NCI-H345 treated with DMSO at 0.1 percent for 48 hours (cell line): ENCODE results near the gene BRS3.

ENCODE experiments used
- DNase-seq: peaks from one replicate; lab custom pipeline; 2025; ENCODE audit not compliant: unreplicated experiment; lab: John Stamatoyannopoulos, UW

BRS3 gene

DNA sequence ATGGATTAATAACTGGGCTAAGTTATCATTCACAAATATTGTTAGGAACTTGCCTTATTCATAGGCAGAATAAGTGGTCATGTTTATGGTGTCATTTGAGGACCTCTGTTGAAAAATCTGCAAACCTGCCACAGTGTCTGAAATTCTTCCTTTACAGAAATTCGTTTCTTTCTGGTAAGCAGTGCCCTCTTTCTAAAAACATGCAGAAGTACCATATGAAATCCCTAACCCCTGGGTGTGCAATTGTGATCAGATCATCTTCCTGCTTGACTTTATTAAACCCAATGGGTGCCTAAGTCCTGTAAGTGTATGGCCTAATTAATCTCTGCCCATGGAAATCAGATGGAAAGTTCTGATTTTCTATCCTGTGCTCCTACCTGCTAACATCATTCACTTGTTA is 5.3 kb downstream of the BRS3 start:
- no peak for DNase-seq

DNA sequence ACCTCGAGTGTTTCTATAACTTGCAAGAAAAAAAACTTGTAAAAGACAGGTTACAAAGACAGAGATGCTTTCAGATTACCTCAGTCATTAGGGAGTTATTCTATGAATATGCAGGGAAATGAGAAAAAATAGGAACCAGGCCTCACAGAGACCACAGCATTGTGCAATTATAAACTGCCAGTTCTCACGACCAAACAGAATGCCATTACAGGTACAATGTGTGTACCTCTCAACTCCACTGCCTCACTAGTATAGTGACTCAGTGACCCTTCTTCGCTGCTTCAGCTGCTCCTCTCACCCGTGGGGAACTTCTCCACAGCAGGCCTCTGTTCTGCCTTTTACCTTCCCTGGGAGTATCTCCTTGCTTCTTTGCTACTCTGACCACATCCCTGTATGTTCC is 7.3 kb downstream of the BRS3 start:
- DNase-seq, result no peak

DNA sequence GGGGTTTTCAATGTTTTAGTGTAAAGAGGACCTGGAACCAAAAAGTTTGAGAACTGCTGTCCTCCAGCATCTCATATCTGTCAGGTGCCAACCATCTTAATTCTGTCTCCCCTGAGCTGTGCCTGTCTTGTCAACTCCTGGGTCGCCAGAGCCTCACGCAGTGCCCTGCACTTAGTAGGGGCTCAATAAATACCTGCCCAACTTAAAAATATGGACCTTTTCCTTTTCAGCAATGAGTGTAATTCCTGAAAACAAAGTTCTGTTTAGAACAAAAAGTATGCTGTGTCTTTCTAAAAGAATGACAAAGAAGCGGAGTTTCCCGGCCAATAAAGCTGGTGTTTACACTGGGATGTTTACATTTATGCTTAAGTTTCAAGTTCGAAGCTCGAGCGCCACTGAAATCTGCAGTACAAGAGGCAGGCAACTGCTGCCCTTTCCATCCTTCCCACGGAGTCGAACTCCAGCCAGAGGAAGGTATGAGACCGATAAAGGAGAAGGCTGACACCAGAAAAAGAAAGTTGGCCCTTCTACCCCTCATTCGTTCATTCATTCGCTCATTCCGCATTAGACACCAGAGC is 8.5 kb downstream of the BRS3 start:
- no peak for DNase-seq

DNA sequence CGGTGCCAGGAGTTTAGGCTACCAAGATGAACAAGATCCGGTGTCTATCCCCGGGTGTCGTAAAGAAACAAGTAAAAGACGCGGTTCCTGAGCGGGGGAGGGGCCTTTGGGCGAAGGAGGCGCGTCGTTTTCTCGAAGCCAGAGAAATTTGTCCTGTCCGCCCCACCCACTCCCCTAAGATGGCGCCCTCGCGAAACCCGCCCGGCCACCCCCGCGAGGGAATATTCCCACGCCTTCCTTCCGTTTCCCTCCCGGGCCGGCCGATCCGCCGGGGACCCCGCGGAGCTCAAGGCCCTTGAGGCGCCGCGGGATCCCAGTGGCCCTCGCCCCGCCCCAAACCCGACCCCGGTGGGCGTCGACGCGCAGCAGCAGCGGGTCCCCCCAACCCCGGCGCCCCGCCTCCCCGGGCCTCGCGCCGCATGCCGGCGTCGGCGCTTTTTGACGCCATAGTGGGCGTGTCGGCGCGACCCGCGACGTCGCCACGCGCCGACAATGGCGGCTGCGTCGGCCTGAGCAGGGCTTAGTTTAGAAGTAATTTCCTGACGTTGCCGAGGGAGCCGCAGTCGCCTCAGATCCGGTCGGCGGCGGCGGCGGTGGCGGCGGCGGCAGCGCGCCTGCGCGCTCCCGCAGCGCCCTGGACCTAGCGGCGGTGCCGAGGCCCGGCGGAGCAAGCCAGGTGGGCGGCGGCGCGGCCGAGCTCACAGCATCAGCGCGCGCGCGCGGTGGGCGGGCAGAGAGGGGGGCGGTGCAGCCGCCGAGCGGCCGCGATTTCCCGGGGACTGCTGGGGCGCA is 9.2 kb downstream of the BRS3 start:
- peak; percentile 64 for DNase-seq

DNA sequence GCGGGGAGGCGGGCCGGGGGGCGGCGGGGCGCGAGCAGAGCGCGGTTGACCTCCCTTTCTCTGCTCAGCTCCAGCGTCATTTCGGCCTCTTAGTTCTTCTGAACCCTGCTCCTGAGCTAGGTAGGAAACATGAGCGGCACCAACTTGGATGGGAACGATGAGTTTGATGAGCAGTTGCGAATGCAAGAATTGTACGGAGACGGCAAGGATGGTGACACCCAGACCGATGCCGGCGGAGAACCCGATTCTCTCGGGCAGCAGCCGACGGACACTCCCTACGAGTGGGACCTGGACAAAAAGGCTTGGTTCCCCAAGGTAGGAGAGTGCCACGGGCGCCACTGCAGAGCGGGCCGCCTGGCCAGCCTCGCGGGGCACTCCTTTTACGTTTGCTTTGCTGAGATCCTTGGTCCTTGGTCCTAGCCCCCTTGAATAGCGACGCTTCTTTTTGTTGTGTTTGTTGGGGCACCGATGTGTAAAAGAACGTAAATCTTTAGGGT is 9.9 kb downstream of the BRS3 start, which contains the start of gene HTATSF1:
HTATSF1 (plus strand) TSS at position 37 of the 497 bp plus-strand sequence; CDS start at position 130, 93 bp downstream.
- DNase-seq, result no peak

DNA sequence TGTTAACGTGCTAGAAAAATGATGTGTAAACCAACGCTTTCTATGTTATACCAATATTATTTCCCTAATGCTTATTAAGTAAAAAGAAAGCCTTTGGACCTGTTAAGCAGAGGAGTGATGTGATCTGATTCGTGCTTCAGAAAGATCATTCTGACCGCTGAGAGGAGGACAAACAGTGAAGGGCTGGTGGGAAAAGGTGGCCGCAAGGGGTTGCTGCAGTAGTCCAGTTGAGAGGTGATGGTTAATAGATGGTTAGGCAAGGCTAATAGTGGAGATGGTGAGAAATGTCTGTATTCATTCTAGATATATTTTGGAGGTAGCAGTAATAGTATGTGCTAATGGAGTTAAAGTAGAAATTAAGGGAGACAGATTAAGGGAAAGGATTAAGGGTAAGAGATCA is 31.3 kb downstream of the BRS3 start:
- DNase-seq, result no peak

DNA sequence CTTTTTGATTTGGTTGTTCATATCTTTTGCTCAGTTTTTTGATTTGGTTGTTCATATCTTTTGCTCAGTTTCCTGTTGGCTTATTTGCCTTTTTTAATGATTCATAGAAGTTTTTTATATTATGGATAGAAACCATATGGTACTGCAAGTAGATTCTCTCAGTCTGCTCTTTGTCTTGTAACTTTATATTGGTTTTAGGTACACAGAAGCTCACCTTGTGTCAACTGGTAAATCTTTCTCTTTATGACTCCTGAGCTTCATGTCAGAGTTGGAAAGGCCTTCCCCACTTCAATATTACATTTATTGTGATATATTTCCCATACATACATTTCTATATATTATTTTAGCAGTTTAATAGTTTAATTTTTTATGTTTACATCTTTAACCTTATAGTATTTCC is 36.0 kb downstream of the BRS3 start:
- DNase-seq, result no peak

DNA sequence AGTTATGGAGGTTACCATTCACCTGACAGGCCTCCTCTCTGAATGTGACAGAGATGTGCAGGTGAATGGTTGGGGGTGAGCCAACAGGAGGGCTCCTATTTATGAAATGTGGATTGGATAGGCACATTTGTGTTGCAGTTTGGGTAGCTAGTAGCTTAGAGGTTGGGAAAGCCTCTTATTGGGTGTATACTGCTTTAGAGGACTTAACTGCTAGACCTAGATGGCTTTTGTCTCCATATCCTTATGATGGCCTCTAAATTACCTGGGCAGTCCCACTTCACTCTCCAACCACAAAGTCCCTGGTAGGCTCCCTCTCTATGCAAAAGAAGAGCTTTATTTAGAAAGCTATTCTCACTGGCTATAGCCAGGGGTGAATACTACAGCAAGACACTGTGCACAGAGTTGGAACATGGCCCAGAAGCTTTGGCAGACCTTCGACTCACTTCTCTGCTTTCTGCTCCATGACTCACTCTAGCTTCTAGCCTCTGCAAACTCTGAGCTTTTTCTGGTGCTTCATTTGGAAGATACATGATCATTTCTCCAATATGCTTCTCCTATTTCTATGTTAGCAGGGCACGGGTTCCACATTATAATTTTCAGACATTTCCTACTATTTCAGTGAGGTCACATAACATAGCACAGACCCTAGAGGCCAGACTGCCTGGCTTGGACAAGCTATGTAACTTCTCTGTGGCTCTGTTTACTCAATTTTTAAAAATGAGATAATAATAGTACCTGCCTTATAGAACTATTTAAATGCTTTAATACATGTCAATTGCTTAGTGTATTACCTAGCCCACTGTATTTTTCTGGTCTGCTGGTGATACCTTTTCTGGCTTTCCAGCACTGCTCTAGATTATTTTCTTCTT is 38.2 kb downstream of the BRS3 start:
- DNase-seq, result no peak

DNA sequence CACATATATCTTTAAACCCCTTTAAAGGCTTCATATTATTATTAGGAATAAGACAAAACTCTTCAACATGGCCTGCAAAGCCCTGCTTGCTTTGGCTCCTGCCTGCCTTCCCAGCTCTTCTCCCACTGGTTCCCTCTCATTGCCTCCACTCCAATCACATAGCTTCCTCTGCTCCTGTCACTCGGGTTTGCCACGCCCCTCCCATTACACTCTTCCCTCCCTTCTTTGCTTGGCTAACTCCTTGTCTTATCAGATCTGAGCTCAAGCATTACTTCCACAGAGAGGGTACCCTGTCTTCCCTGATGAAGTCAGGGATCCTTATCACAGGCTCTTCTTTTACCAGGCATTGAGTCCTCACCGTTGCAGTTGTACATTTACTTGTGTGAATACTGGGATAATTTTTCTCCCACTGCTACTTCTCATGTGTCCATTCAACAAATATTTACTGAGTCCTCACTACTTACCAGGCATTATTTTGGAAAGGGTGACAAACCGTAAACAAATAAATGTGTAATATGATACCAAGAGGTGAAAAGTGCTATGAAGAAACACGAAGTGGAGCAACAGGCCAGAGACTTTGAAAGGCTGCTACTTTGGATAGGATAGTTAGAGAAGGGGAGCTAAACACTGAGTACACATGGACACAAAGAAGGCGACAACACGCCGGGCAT is 41.0 kb downstream of the BRS3 start:
- no peak for DNase-seq

DNA sequence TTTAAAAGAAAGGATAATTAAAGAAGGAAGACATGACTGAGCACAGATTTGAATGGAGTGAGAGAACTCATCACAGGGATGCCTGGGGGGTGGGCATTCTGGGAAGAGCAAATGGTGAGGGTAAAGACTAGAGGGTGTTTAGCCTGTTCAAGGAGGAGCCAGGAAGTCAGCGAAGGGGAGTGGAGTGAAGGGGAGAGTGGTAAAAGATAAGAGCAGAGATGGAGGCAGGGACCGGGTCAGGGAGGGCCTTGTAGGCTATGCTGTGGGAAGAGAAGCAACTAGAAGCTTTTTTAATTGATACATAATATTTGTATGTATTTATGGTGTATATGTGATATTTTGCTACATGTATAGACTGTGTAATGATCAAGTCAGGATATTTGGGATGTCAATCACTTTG is 42.0 kb downstream of the BRS3 start:
- no peak for DNase-seq

DNA sequence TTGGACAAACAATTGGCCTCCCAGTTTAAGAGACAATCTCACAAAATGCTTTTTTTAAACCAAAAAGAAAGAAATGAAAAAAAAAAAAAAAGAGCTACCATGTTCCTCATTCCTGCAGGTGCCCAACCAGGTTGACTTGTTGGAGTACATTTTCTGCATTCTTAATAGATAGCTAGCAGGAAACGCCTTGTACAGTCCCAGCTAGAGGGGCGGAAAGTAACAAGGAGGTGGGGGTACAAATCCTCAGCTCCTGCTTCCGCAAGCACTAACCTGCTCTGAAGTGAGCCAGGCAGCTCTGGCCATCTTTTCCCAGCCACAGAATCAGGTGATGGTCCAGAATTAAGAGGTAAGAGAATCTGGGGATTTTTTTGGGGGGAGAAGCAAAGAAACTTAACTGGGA is 44.2 kb downstream of the BRS3 start, which contains the start of gene VGLL1:
VGLL1 (plus strand) TSS at position 265 of the 400 bp plus-strand sequence. CDS start 3,806 bp downstream, outside the sequence.
- DNase-seq, result no peak

DNA sequence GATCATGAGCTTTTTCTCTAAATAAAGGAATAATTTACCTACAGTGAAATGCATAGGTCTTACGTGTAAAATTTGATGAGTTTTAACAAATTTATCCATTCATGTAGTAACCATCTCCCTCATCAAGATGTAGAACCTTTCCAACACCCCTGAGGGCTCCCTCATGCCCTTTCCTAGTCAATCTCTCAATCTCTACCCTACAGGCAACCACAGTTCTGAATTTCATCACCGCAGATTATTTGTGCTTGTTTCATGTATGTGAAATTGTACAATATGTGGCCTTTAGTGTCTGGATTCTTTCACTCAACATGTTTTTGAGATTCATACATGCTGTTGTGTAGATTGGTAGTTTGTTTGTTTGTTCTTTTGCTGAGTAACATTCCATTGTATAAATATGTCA is 46.4 kb downstream of the BRS3 start:
- no peak for DNase-seq

DNA sequence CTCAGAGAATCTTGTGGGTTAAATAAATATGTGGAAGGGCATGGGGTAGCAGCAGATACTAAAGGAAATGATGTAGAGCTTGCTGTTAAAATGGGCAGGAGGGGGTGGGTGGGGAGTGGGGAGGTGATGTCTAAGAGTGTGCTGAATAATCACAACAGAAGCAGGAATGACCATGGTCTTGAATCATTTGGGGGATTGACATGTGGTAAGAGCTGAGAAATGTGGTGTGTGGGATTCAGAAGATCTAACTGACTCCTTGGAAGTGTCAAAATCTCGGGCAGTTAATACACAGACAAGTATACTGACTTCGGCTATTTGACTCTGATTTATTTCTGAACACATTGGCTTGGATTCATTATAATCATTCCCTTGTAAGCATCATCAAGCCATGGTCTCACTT is 51.1 kb downstream of the BRS3 start:
- DNase-seq, result no peak

DNA sequence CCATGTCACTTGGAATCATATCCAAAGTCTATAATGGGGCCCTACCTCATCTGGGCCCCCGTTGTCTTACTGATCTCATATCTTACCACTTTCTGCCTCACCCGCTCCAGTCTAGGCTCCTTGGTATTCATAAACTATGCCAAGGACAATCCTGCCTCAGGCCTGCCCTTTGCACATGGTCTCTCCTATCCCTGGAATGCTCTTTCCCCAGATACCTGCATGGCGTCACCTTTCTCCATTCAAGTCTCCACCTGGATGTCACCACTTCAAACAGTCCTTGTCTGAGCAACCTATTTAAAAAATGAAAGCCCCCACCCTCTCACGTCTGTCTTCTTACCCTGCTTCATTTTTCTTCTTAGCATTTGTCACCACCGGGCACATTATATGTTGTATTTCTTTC is 52.5 kb downstream of the BRS3 start:
- DNase-seq, result no peak

DNA sequence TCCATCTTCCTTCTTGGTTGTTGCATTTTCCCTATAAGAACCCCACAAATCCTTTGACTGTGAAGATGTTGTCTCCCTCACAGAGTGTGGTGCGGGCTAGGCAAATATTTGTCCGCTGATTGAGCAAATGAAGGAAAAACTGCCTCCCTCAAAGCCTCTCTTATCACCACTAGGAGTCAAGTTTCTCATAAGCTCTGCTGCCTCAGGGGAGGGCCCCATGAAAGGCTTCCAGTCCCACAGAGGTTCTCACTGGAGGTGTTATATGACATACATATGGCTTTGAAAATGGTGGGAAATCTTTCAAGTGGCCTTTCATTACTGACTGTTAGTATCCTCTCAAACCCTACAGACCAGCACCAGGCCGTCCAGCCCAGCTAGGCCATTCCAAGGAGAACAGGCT is 53.5 kb downstream of the BRS3 start:
- DNase-seq, result no peak

DNA sequence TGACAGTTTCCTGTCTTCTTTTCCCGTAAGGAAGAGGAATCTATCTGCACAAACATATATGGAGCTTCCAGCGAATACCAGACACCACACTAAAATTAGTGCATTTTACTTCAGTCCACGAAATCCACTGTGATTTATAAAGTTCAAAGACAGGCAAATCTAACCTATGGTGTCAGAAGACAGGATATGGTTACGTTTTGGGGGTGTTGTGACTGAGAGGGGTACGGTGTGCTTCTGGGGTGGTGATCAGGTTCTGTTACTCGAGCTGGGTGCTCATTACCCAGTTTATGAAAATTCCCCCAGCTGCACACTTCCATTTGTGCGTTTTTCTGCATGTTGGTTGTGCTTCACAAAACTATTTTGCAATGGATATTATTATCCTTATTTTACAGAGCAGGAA is 54.5 kb downstream of the BRS3 start:
- DNase-seq, result no peak
